Stomach (tissue), 4 donors: ENCODE measurements around the gene CEL.

Source experiments
- CTCF ChIP-seq, 7 experiments: fragments of 450-650 bp in 4 of 7; fragments of 200-600 bp in 3 of 7; sonication (generic) in 3 of 7; IDR thresholded peaks; one replicate each; pipeline ENCODE4 v1.5.1; 2016 to 2019; ENCODE audit warnings: antibody characterized with exemption in 7 of 7, control low read depth in 2 of 7, mild to moderate bottlenecking in 1 of 7
- EP300 ChIP-seq: sonication (generic); formaldehyde crosslinking; IDR thresholded peaks from one replicate; pipeline ENCODE4 v1.6.1; 2017; ENCODE audit warnings: antibody characterized with exemption
- POLR2A ChIP-seq, 4 donors: fragments of 450-650 bp; IDR thresholded peaks; one replicate each; pipeline ENCODE4 v1.6.1; 2016; ENCODE audit warnings: antibody characterized with exemption in 4 of 4, control low read depth in 2 of 4, mild to moderate bottlenecking in 1 of 4, moderate library complexity in 1 of 4
- POLR2AphosphoS5 ChIP-seq, 3 donors: sonication (generic); formaldehyde crosslinking; IDR thresholded peaks; one replicate each; pipeline ENCODE4 v1.6.1; 2016; ENCODE audit warnings: antibody characterized with exemption in 3 of 3

- TF ChIP-seq CTCF (IDR thresholded peaks at IDR 0.05), result no peak
- TF ChIP-seq EP300, result no peak
- TF ChIP-seq POLR2A (IDR thresholded peaks at IDR 0.05), result no peak
- TF ChIP-seq POLR2AphosphoS5 (IDR thresholded peaks at IDR 0.05), result no peak
These were observed 33.6 kb upstream of the CEL start for GRCh38 chr9:133028221-133028620.
